Measurements from ENCODE around the gene VPS54. TPM values are rescaled to one million over a fixed set of nuclear protein-coding genes. Genes with fewer than 3 reads are reported as not detected.
"Not testable (repeated sequence)": the region's sequence is repeated elsewhere in the genome, so short reads cannot be mapped to it uniquely, and the experiment has no call there.

Gene VPS54
- total RNA-seq, 6 donors from 2014 or later, result 10.3 to 43.7 (median 21.7) TPM

DNA sequence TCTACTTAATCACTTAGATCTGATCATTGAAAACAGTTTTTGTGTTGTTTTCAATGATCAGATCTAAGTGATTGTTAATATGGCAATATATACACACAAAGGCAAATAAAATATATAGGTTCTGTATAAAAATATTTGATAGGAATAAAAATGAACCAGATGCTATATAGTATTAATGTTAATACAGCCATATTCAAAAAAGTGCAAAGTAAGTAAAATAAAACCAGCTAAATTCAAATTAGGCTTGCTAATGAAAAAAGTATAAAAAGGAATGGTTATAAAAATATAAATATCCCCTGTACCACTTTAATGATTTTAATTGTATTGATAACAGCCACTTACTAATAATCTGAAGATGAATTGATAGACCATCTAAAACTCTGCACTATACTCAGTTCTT, 38.4 kb downstream of the VPS54 start:
- no peaks in the 10 kb centered on the region for H3K9me3 ChIP-seq
- no peak for DNase-seq
- H3K36me3 ChIP-seq, result peaks cover 0 to 46% (median 7%) of the 10 kb centered on the region in 4 donors
- TF ChIP-seq POLR2AphosphoS5 (IDR thresholded peaks at IDR 0.05), result no peak
- TF ChIP-seq, protein P1, sequence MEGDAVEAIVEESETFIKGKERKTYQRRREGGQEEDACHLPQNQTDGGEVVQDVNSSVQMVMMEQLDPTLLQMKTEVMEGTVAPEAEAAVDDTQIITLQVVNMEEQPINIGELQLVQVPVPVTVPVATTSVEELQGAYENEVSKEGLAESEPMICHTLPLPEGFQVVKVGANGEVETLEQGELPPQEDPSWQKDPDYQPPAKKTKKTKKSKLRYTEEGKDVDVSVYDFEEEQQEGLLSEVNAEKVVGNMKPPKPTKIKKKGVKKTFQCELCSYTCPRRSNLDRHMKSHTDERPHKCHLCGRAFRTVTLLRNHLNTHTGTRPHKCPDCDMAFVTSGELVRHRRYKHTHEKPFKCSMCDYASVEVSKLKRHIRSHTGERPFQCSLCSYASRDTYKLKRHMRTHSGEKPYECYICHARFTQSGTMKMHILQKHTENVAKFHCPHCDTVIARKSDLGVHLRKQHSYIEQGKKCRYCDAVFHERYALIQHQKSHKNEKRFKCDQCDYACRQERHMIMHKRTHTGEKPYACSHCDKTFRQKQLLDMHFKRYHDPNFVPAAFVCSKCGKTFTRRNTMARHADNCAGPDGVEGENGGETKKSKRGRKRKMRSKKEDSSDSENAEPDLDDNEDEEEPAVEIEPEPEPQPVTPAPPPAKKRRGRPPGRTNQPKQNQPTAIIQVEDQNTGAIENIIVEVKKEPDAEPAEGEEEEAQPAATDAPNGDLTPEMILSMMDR (IDR thresholded peaks at IDR 0.05), result no peak
- H3K27me3 ChIP-seq, result no peaks in the 10 kb centered on the region
- H3K27ac ChIP-seq, result no peak overlapping the region
- peaks cover 9 to 13% (median 10%) of the 10 kb centered on the region in 4 donors for H3K4me1 ChIP-seq
- no peak for ATAC-seq (ENCODE audit: low FRiP score in 2 of 2)
- no peak overlapping the region for H3K4me3 ChIP-seq

- WGBS, 2 donors, result 87 to 93% methylated on average over 5 of the region's 5 CpGs
- H3K27me3 ChIP-seq, result no peaks in the 10 kb centered on the region
- no peaks in the 10 kb centered on the region for H3K4me1 ChIP-seq
- H3K9me3 ChIP-seq, result no peaks in the 10 kb centered on the region
- peaks cover 0 to 51% (median 7%) of the 10 kb centered on the region in 4 donors for H3K36me3 ChIP-seq
- ATAC-seq (ENCODE audit: low FRiP score in 2 of 2) (no peak), DNase-seq (no peak)
- no peak overlapping the region for H3K4me3 ChIP-seq
- TF ChIP-seq, protein P1 (IDR thresholded peaks at IDR 0.05), result no peak
- TF ChIP-seq POLR2AphosphoS5 (IDR thresholded peaks at IDR 0.05) (no peak), EP300 (IDR thresholded peaks at IDR 0.05) (no peak), POLR2A (IDR thresholded peaks at IDR 0.05) (no peak)
- H3K27ac ChIP-seq, result no peak overlapping the region
Measured at GRCh38 chr2:63977904-63978303, 41.3 kb downstream of the VPS54 start.

- Histone ChIP-seq H3K4me1 (no peaks in the 10 kb centered on the region), H3K27ac (no peak overlapping the region), H3K9me3 (no peaks in the 10 kb centered on the region), H3K4me3 (no peak overlapping the region), H3K36me3 (peaks cover 0 to 51% (median 2%) of the 10 kb centered on the region in 4 donors), H3K27me3 (no peaks in the 10 kb centered on the region)
- TF ChIP-seq POLR2A (IDR thresholded peaks at IDR 0.05), result no peak
- TF ChIP-seq, protein P1 (IDR thresholded peaks at IDR 0.05), result no peak
- TF ChIP-seq EP300 (IDR thresholded peaks at IDR 0.05), result no peak
- TF ChIP-seq POLR2AphosphoS5 (IDR thresholded peaks at IDR 0.05), result no peak
- ATAC-seq (ENCODE audit: low FRiP score in 2 of 2) (no peak), DNase-seq (no peak)
- WGBS, 2 donors, result 97 to 99% methylated on average over 7 of the region's 7 CpGs
Measured at GRCh38 chr2:63976125-63976510, 43.1 kb downstream of the VPS54 start.

GRCh38 chr2:63975437-63976124, 43.6 kb downstream of the VPS54 start:
- H3K27ac ChIP-seq, result no peak overlapping the region
- no peaks in the 10 kb centered on the region for H3K4me1 ChIP-seq
- H3K4me3 ChIP-seq, result no peak overlapping the region
- no peak for DNase-seq
- peaks cover 0 to 51% (median under 1%) of the 10 kb centered on the region in 4 donors for H3K36me3 ChIP-seq
- TF ChIP-seq POLR2AphosphoS5 (IDR thresholded peaks at IDR 0.05) (no peak), POLR2A (IDR thresholded peaks at IDR 0.05) (no peak), EP300 (IDR thresholded peaks at IDR 0.05) (no peak)
- TF ChIP-seq, protein P1 (IDR thresholded peaks at IDR 0.05), result no peak
- H3K27me3 ChIP-seq, result no peaks in the 10 kb centered on the region
- H3K9me3 ChIP-seq, result no peaks in the 10 kb centered on the region
- no peak for ATAC-seq (ENCODE audit: low FRiP score in 2 of 2)
- 92 to 95% methylated on average over 14 to 15 of the region's 15 CpGs for WGBS, 2 donors

DNA sequence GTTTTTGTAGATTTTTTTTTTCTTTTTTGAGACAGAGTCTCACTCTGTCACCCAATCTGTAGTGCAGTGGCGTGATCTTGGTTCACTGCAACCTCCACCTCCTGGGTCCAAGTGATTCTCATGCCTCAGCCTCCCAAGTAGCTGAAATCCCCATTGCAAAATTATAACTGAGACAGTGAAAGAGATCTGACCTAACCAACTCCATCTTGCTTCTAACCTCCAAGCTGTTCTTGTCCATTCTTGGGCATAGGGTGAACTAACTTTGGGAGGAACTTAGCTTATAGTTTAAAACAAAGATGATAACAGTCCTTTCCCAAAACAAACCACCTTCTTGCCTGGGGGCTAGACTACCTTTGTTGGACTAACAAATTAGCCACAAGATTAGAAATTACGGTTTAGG, 44.2 kb downstream of the VPS54 start:
- not testable (repeated sequence) for H3K27ac ChIP-seq; H3K9me3 ChIP-seq; H3K4me3 ChIP-seq; H3K27me3 ChIP-seq; DNase-seq; ATAC-seq (ENCODE audit: low FRiP score in 2 of 2); H3K4me1 ChIP-seq
- WGBS, 2 donors, result 93 to 97% methylated on average over 2 of the region's 2 CpGs
- H3K36me3 ChIP-seq, result peaks cover 0 to 48% (median 2%) of the 10 kb centered on the region in 4 donors
